GM19452 (cell line): ENCODE results near the gene AUNIP.

ENCODE experiments used
- ATAC-seq: cut with Tn5 transposase; IDR thresholded peaks from one replicate; pipeline ENCODE4 v1.9.1; 2021; ENCODE audit not compliant: unreplicated experiment

The AUNIP gene

DNA sequence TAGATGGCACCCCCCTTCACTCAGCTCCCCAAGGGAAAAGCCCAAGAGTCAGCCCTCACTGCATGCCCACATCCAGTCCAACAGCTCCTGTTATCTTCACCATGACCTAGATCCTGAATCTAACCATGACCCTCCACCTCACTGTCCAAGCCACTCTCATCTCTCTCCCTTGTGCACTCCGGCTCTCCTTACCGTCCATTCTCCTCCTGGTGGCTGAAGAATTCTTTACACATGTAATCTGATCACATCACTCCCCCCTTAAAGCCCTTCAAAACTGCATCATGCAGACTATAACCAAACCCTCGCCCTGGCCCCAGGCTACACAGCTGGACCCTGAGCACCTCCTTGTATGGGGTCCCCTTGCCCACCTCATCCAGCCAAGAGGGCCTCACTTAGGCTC lies 30.2 kb upstream of the AUNIP start:
- no peak for ATAC-seq

DNA sequence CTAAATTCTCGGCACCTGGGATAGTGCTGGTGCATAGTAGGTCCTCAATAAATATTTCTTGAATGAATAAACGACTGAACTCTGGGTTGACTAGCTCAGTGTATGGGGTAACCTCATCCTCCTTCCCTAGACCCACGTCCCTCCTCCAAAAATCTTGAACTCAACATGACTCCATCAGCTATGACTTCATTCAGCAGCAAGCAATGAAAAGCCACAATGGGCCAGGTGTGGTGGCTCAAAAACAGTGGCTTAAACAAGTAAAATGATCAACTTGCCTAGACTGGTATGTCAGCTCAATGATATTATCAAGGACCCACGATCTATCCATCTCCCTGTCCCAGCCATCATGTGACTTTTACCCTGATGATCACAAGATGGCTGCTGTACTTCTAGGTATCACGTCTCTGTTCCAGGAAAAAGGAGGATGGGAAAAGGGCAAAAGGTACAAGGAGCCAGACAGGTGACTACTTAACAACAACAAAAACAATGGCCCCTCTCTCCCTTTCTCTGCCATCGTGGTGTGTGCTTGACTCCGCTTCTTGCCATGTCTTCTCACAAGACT lies 29.2 kb upstream of the AUNIP start:
- ATAC-seq = no peak

DNA sequence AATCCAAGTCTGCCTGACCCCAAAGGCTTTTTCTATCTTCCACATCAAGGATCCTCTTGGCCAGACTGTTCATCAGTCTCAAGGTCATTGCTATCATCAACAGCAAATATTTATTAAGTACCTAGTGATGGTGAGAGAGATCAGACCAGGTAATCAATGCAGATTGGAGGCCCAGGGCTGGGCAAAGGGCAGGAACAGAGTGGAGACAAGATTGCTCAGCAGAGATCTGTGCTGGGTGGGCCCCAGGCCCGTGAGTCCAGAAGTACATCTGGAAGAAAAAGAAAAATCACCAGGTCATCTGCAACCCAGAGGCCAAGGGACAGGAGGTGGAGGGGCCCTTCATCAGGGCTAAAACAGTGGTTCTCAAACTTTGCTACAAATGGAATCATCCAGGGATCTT lies 26.3 kb upstream of the AUNIP start:
- no peak for ATAC-seq

DNA sequence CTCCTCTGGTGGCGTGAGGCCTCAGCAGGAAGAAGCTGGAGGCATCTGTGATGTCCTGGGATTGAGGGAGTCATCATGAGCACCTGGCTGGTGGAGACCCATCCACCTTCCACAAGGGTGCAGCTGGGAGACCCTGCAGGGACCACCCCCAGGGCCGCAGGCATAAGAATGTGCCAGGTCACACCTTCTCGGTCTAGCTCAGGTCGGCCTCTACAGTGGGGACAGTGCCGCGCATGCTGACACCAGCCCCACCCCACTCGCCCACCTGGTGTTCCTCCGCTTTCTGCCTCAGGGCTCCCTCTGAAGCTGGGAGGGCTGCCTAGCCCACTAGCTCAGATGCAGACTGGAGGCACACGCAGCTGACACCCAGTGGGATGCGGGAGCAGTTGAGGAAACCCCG lies 22.0 kb upstream of the AUNIP start:
- no peak for ATAC-seq

DNA sequence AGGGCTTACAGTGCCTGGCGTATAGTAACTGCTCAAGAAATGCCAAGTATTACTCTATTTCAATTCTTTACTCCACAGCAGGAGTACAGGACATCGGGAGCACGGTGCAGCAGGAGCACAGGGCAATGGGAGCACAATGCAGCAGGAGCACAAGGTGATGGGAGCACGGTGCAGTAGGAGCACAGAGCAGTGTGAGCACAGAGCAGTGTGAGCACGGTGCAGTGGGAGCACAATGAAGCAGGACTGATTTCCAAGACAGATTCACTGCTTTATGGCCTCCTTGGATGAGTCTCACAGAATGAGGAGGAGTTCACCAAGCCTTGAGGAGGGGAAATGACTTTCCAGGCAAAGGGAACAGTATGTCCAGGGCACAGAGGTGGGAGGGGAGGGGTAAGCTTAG lies 21.3 kb upstream of the AUNIP start:
- ATAC-seq = no peak

DNA sequence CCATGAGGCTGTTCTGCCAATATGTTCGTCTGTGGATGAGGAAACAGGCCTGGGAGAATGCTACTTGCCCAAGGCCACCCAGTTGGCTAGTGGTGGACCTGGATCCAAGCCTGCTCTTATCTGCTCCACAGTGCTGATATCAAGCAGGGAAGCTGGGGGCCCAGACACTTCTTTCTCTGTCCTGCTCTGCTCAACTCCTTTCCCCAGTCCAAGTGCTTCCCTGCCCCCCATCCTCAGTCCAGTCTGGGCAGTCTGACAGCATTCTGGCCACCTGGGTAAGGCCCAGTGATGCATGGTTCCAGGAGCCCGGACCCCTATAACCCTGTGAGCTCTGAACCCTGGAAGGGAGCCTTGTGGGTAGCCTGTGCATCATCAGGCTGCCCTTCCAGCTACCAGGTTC lies 20.4 kb upstream of the AUNIP start:
- no peak for ATAC-seq

DNA sequence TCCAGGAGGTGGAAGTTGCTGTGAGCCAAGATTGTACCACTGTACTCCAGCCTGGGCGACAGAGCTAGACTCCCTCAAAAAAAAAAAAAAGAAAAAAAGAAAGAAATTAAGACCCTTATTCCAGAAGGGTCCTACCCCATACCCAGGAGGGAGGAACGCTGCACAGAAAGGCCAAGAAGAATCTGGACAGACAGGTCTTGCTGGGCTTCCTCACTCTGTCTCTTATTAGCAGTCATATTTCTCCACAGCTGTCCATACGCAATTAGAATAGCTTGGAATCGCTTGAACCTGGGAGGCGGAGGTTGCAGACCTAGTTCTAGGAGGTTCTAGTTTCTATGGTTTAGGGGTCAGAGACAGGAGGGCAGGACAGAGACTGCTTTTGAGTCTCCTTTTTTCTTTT lies 19.4 kb upstream of the AUNIP start:
- no peak for ATAC-seq

DNA sequence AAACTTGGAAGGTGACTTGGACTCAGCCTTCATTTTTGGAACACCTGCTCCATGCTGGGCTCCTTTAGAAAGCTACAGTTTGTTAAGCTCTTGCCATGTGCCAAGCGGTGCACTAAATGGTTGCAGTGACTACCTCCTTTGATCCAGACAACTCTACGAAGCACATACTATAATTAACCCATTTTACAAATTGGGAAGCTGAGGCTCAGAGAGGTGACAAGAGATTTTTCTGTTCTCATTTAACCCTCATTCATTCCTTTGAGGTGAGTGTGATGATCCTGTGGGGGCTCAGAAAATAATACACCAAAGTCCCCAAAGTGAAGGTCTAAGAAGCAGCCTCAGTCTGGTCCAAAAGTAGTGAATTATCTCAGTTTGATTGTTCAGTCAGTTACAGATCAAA lies 17.9 kb upstream of the AUNIP start:
- ATAC-seq = no peak

DNA sequence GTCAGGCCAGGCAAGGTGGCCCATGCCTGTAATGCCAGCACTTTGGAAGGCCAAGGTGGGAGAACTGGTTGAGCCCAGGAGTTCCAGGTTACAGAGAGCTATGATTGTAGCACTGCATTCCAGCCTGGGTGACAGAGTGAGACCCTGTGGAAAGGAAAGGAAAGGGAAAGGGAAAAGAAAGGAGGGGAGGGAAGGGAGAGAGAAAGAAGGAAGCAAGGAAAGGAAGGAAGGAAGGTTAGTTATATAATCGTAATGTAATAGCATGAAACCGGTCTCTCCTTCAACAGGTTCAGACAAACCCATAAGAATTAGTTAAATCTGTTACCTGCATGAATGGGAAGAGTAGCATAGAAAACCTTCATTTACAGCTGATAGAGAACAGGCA lies 17.4 kb upstream of the AUNIP start:
- no peak for ATAC-seq

DNA sequence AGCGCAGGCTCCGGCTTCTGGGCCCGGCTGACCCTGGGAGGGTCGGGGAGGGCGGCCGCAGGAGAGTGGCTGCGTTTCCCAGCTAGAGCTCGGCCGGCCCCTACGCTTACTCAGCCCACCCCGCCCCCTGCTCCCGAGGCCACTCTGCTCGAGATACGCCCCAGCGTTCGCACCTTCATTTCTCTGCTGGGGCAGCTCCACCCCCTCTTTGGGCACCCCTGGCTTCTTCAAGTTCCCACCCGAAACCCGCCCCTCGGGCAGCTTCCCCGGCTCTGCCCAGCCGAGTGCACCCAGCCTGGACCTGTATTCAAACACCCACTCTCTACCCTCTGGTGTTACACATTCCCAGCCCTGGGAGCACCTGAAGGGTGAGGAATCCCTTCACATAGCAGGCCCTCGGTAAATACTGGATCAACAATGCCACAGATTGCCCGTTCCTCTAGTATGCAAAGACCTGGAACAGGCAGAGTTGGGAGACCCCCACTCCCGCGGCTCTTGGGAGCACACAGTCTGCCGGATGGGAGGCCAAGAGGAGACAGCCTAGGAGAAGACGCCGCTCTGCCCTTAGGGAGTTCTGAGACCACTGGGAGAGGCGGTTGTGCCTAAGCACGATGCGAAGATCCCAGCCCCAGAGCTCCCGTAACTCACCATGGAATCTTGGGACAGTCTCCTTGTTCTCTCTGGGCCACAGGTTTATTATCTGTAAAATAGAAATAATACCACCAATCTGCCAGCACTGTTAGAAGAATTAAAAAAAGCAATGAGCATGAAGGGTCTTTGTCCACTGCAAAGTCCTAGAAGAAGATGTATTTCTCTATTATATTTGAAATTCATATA lies 16.8 kb upstream of the AUNIP start:
- ATAC-seq = peak; percentile 20

DNA sequence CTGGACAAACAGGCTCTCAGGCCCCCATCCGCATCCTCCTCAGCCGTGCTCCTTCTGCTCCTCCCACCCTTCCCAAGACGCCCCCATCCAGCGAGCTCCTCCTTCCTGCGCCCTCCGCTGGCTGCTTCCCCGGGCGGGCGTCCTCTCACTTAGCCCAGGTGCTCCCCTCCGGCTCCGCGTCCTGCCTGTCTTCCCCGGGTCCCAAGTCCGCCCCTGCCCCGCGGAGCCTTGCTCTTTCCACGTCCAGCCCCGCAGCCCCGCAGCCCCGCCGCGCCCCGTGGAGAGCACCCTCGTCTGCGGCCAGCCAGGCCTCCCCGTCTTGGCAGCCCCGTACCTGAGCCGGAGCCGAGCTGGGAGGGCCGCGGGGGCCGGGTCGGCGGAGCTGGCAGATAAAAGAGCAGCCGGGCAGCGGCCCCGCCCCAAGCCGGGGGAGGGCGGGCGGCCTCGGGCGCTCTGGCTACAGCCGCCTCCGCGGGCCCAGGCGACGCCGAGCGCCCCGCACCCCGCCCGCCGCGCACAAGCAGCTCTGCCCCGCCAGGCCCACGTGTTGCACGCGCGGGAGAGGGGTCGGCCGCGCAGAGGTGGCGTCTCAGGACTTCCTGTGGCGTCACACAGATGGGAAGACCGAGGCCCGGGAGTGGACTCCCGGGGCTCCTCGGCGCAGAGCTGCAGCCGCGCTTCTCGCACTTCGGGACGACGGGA lies 16.0 kb upstream of the AUNIP start, which contains the start of gene PAQR7:
PAQR7 (minus strand) TSS at position 555 of the 702 bp plus-strand sequence. CDS start 11,869 bp downstream, outside the sequence.
- ATAC-seq = peak; percentile 53

DNA sequence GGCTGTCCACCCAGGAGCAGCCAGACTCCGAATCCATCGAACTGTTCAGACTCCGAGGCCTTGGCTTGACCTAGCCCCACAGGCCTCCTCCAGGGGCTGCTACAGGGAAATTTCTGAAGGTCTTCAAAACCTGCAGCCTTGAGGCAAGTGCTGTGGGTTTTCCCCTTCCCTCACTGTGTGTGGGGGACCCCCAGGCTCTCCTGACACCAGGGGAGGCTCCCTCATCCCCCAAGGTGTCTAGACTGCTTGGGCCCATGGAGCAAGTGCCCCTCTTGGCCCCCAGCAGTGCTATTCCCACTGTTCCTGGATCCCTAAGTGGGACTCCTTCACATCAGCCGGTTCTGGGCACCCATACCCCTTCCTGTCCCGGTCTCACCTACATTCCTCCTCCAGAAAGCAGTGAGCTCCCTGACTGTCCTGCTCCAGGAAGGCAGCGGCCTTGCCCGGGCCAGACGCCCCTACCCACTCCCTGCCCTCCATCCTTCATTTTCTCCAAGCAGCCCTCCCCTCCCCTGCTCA lies 15.4 kb upstream of the AUNIP start:
- ATAC-seq = no peak

DNA sequence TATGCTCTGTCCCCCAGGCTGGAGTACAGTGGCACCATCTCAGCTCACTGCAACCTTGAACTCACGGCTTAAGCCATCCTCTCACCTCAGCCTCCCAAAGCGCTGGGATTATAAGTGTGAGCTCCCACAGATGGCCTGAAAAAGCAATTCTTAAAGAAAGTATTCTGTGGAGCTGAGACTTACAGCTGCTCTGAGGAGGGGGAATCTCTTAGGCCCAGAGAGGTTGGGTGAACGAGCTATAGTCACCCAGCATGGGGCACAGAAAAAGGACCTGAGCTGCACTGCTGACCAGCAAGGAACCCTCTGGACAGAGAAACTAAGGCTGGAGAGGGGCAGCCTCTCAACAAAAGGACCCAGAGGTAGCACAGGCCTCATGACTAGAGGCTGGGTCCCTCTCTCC lies 15.0 kb upstream of the AUNIP start:
- ATAC-seq = no peak

DNA sequence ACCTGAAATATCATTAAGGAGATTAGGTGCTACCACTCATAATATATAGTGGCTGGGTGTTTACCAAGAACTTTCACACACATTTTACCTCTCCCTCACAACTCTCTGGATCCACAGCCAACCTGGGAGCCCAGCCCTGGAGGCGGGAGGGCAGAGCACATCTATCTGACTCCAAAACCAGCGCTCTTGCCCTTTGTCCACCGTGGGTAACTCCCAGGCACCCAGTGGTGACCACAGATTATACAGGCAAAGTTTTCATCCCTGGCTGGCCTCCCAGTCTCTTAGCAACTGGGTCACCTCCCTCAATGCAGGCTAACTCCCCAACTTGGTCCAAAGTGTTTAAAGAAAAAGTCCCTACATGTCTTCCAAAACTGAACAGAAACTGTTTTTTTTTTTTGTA lies 13.9 kb upstream of the AUNIP start:
- ATAC-seq = no peak

DNA sequence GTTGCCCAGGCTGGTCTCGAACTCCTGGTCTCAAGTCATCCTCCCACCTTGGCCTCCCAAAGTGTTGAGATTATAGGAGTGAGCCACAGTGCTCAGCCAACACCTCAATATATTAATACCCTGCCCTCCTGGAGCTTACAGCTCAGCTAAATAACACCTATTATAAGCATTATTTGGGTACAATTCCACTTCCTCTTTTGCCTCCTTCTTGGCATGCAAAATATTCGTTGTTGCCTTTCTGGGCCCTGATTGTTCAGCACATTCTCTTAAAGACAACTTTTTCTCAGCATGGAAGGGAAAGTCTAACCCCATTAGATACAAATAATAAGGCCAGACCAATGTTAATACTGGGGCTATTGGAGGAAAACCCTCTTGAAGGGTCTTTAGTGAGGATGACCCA lies 13.5 kb upstream of the AUNIP start:
- no peak for ATAC-seq

DNA sequence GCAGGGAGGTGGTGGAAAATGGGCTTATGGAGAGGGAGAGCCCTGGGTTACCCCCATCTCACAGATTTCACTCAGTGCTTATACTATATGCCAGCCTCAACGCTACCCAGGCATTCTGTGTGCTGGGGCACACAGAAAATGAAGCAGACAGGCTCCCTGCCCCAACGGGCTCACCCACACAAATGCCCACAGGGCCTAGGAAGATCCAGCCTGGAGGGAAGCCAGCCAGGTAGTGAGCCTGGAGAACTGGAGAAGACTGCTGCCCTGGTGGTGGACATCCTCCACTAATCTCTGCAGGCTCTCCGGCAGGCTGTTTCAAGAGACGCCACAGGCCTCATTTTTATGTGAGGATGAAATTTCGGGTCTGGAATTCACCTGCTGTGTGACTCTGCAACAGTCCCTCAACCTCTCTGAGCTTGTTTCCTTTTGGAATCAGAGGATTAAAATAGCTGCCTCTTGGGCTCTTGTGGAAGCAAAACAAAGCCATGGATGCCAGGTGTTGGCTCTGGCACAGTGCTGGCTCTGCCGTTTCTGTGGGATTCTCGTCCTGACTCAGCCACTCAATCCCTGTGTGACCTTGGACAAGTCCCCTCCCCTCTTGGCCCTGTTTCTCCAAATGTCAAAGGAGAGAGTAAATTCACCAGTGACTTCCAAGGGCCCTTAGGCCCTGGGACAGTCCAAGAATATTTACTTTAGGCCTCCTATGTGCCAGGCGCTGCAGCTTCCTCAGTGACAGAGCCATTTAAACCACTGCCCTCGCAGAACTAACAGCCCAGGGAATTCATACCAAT lies 12.6 kb upstream of the AUNIP start:
- no peak for ATAC-seq

DNA sequence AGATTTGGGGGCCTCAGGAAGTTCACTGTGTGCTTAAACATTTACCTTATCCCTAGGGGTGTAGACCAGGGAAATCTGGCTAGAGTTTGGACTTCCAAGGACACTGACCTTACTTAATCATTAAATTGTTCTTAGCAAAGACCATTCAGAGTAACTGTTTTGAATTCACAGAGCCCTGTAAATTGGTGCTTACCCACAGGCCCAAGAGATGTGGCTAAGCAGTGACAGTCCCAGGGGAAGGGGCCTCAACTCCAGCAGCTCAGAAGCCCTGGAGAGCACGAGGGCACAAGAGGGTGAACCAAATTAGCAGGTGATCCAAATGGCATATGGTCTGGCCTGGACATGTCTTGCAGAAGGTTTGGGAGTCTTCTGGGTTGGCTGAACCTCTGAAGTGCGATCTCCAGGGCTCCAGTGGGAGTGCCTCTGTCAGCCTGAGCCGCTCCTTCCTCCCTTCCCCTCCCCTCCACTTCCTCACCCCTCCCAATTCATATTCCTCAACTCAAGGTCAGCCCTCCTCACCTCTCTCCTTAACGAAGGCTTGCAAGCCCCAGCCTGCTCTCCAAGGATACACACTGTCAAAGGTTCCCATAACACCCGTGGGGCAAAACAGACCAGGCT lies 11.9 kb upstream of the AUNIP start:
- no peak for ATAC-seq

DNA sequence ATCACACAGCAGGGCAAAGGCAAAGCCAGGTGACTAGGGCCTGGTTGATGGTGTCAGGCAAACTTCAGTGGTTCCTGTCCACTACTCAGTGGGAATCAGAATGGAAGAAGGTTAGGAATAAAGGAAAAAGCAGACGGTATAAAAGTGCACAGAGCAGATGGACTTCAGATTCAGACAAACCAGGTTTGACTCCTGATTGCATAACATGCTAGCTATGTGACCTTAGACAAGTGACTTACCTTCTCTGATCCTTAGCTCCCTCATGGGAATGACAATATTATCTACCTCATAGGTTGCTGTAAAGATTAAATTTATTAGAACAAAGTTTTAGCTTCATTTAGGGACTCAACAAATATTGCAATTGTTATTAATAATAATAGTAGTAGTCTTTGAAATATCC lies 11.4 kb upstream of the AUNIP start:
- ATAC-seq = no peak

DNA sequence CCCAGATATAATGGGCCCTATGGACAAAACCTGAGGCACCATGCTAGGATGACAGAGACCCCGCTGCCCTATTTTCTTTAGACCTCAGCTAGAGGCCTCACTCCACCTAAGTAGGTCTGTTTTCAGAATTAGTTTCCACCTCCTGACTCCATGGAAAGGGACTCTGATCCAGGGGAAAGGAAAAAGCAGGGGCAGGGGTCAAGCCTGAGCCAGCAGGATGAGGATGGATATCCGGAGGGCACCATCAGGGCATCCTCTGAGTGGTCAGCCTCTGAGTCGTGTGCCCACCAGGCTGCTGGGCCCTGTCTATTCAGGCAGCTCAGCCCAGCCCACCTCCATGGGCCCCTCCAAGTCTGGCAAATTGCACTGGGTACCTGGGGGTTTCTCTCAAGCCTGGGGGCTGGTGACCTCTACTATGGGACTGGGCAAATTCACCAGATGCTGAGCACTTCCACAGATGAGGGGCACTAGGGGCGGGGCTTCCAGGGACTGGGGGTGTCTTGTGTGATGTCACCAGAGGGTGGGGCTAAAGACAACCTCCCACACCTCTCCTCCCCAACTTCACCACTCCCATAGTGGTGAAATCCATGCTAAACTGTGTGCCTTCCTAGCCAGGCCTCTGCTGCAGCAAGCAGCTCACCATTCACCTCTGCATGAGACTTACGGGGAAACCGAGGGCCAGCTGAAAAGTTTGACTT lies 10.8 kb upstream of the AUNIP start:
- ATAC-seq = no peak
